Thyroid gland (tissue), 4 donors: ENCODE data around the gene INTS11. TPM values are rescaled to one million over a fixed set of nuclear protein-coding genes. Genes with fewer than 3 reads are reported as not detected.

Source experiments
- DNase-seq, 2 donors: peaks; one replicate each; pipeline ENCODE4 v3.0.0-alpha.2; 2019
- H3K27ac ChIP-seq, 3 donors: fragments of 200-600 bp; sonication (generic); 1 replicate in 2 of 3; 2 replicates in 1 of 3; pipeline ENCODE4 v1.5.1; 2016 to 2019; ENCODE audit warnings: mild to moderate bottlenecking in 1 of 3, moderate library complexity in 1 of 3
- H3K27me3 ChIP-seq: fragments of 200-600 bp; sonication (generic); one replicate; pipeline ENCODE4 v1.5.1; 2019
- H3K36me3 ChIP-seq, 2 donors: fragments of 200-600 bp; sonication (generic); one replicate each; pipeline ENCODE4 v1.5.1; 2016 to 2019
- H3K4me1 ChIP-seq, 2 donors: fragments of 200-600 bp; sonication (generic); one replicate each; pipeline ENCODE4 v1.5.1; 2017 to 2019
- H3K4me3 ChIP-seq, 3 donors: fragments of 200-600 bp; sonication (generic); replicated peaks in 1 of 3; 1 replicate in 2 of 3; 2 replicates in 1 of 3; pipeline ENCODE4 v1.5.1; 2016; ENCODE audit warnings: mild to moderate bottlenecking in 1 of 3
- H3K9me3 ChIP-seq: fragments of 200-600 bp; sonication (generic); one replicate; pipeline ENCODE4 v1.5.1; 2017
- CTCF ChIP-seq, 6 experiments: fragments of 200-600 bp in 3 of 6; fragments of 450-650 bp in 3 of 6; sonication (generic) in 3 of 6; IDR thresholded peaks; one replicate each; pipeline ENCODE4 v1.5.1; 2016 to 2019; ENCODE audit warnings: antibody characterized with exemption in 6 of 6, mild to moderate bottlenecking in 2 of 6, inconsistent platforms in 1 of 6, moderate library complexity in 1 of 6
- POLR2A ChIP-seq, 2 donors: fragments of 450-650 bp; IDR thresholded peaks; one replicate each; pipeline ENCODE4 v1.6.1; 2017; ENCODE audit warnings: antibody characterized with exemption in 2 of 2, mild to moderate bottlenecking in 2 of 2, moderate library complexity in 1 of 2
- WGBS, 2 donors: methylation state at CpG; one replicate each; pipeline ENCODE4 v1.1.5; 2017; 5-methylcytosine and 5-hydroxymethylcytosine counted together
- intact Hi-C: fragments of 100-400 bp; cut with DNase I; formaldehyde crosslinking; loops from one replicate; pipeline ENCODE4 v1.15.1; 2023
- total RNA-seq, 4 donors: library from RNA; depleted of rRNA; stranded (reverse); fragments of >200 nt; gene quantifications; one replicate each; pipeline ENCODE4 v1.2.3, GENCODE V29; 2016

INTS11 gene
- total RNA-seq, 4 donors from 2014 or later: 68.9 to 116 (median 94.7) TPM

- Histone ChIP-seq H3K4me3 (peak overlapping the region in 1 of 3 donors; percentile 13), H3K27ac (no peak overlapping the region), H3K36me3 (peaks cover 0 to 13% of the 10 kb centered on the region in 2 donors), H3K27me3 (no peaks in the 10 kb centered on the region), H3K9me3 (no peaks in the 10 kb centered on the region), H3K4me1 (peaks cover 29 to 34% of the 10 kb centered on the region in 2 donors)
- no peak for DNase-seq
- TF ChIP-seq POLR2A (IDR thresholded peaks at IDR 0.05) (no peak), CTCF (IDR thresholded peaks at IDR 0.05) (no peak)
- WGBS, 2 donors: 25 to 44% methylated on average over 5 to 7 of the region's 7 CpGs
- intact Hi-C loops: loop anchor here (10.0 kb wide), 1 partner anchor 54 kb away; the partner anchor contains the start of genes CPTP and INTS11
Observed at GRCh38 chr1:1270813-1271212, 53.6 kb downstream of the INTS11 start.

GRCh38 chr1:1268284-1268682, 56.2 kb downstream of the INTS11 start:
- no peak overlapping the region for H3K27ac ChIP-seq
- DNase-seq: no peak
- H3K36me3 ChIP-seq: peaks cover under 1 to 23% of the 10 kb centered on the region in 2 donors
- intact Hi-C loops: no loop called here
- TF ChIP-seq CTCF (IDR thresholded peaks at IDR 0.05): no peak
- no peak for TF ChIP-seq POLR2A (IDR thresholded peaks at IDR 0.05)
- H3K4me1 ChIP-seq: peaks cover 22 to 28% of the 10 kb centered on the region in 2 donors
- no peaks in the 10 kb centered on the region for H3K27me3 ChIP-seq
- no peaks in the 10 kb centered on the region for H3K9me3 ChIP-seq
- no peak overlapping the region for H3K4me3 ChIP-seq
- WGBS, 2 donors: 95 to 97% methylated on average over 8 to 13 of the region's 13 CpGs

- intact Hi-C loops: no loop called here
- Histone ChIP-seq H3K27me3 (no peaks in the 10 kb centered on the region), H3K36me3 (peaks cover 7 to 29% of the 10 kb centered on the region in 2 donors), H3K27ac (no peak overlapping the region), H3K9me3 (no peaks in the 10 kb centered on the region), H3K4me3 (no peak overlapping the region), H3K4me1 (peaks cover 20 to 26% of the 10 kb centered on the region in 2 donors)
- 95 to 97% methylated on average over 36 to 39 of the region's 39 CpGs for WGBS, 2 donors
- TF ChIP-seq CTCF (IDR thresholded peaks at IDR 0.05) (no peak), POLR2A (IDR thresholded peaks at IDR 0.05) (no peak)
- no peak for DNase-seq
Observed at GRCh38 chr1:1267488-1268283, 56.8 kb downstream of the INTS11 start.

- H3K36me3 ChIP-seq: peaks cover 21 to 48% of the 10 kb centered on the region in 2 donors
- 88 to 89% methylated on average over 10 of the region's 10 CpGs for WGBS, 2 donors
Observed at GRCh38 chr1:1264868-1265272, 59.6 kb downstream of the INTS11 start.

More at GRCh38 chr1:1264868-1265272, 59.6 kb downstream of the INTS11 start:
- H3K9me3 ChIP-seq: no peaks in the 10 kb centered on the region
- H3K4me1 ChIP-seq: no peaks in the 10 kb centered on the region
- H3K27me3 ChIP-seq: no peaks in the 10 kb centered on the region
- no peak for TF ChIP-seq POLR2A (IDR thresholded peaks at IDR 0.05)
- no peak for TF ChIP-seq CTCF (IDR thresholded peaks at IDR 0.05)
- no peak for DNase-seq
- no peak overlapping the region for H3K27ac ChIP-seq
- intact Hi-C loops: no loop called here
- no peak overlapping the region for H3K4me3 ChIP-seq
